Osteoblast (primary cell): Measurements from ENCODE around the gene ERBB4. TPM values are rescaled to one million over a fixed set of nuclear protein-coding genes. Genes with fewer than 3 reads are reported as not detected.

Experiments used
- DNase-seq: peaks from one replicate; pipeline ENCODE4 v3.0.0; 2011; ENCODE audit warnings: low spot score, mixed read lengths; ENCODE audit not compliant: insufficient read length; ENCODE audit errors: missing footprints
- H2AFZ ChIP-seq: 2 replicates; pipeline ENCODE4 v1.6.0; 2011; ENCODE audit warnings: mild to moderate bottlenecking, low read length
- H3K27ac ChIP-seq: 2 replicates; pipeline ENCODE4 v1.5.1; 2011; ENCODE audit warnings: mild to moderate bottlenecking, low read depth, low read length, moderate library complexity
- H3K27me3 ChIP-seq: 2 replicates; pipeline ENCODE4 v1.6.0; 2012; ENCODE audit warnings: mild to moderate bottlenecking, control low read depth, inconsistent platforms, low read length, moderate library complexity; ENCODE audit not compliant: insufficient read depth
- H3K36me3 ChIP-seq: 2 replicates; pipeline ENCODE4 v1.5.1; 2011; ENCODE audit warnings: mild to moderate bottlenecking, low read length, control low read depth, moderate library complexity; ENCODE audit not compliant: insufficient read depth
- H3K4me1 ChIP-seq: 2 replicates; pipeline ENCODE4 v1.5.1; 2011; ENCODE audit warnings: mild to moderate bottlenecking, low read length, control low read depth, moderate library complexity; ENCODE audit not compliant: insufficient read depth
- H3K4me2 ChIP-seq: 2 replicates; pipeline ENCODE4 v1.6.0; 2011; ENCODE audit warnings: mild to moderate bottlenecking, low read length; ENCODE audit not compliant: insufficient read depth
- H3K4me3 ChIP-seq: fragments of 200-600 bp; sonication (generic); 3 replicates; pipeline ENCODE4 v1.5.1; 2012; ENCODE audit warnings: mild to moderate bottlenecking, low read length, inconsistent platforms; ENCODE audit not compliant: insufficient read depth
- H3K79me2 ChIP-seq: 2 replicates; pipeline ENCODE4 v1.6.0; 2012; ENCODE audit warnings: mild to moderate bottlenecking, low read length, control low read depth, inconsistent platforms; ENCODE audit not compliant: insufficient read depth
- H3K9me3 ChIP-seq: 2 replicates; pipeline ENCODE4 v1.5.1; 2011; ENCODE audit warnings: low read depth, low read length, control low read depth
- H4K20me1 ChIP-seq: 2 replicates; pipeline ENCODE4 v1.6.0; 2012; ENCODE audit warnings: mild to moderate bottlenecking, low read length, control low read depth; ENCODE audit not compliant: insufficient read depth
- total RNA-seq: library from RNA; depleted of rRNA; stranded (reverse); fragments of >200 nt; gene quantifications from 2 replicates; pipeline ENCODE4 v1.2.3, GENCODE V29; 2012
- TF ChIP-seq, protein P1 (sequence below): IDR thresholded peaks from 2 replicates; pipeline ENCODE4 v1.5.1; 2011; ENCODE audit warnings: mild to moderate bottlenecking, low read depth, low read length, moderate library complexity; ENCODE audit errors: extremely low read depth

Gene ERBB4
- total RNA-seq, 1 donor = under 0.01 TPM

DNA sequence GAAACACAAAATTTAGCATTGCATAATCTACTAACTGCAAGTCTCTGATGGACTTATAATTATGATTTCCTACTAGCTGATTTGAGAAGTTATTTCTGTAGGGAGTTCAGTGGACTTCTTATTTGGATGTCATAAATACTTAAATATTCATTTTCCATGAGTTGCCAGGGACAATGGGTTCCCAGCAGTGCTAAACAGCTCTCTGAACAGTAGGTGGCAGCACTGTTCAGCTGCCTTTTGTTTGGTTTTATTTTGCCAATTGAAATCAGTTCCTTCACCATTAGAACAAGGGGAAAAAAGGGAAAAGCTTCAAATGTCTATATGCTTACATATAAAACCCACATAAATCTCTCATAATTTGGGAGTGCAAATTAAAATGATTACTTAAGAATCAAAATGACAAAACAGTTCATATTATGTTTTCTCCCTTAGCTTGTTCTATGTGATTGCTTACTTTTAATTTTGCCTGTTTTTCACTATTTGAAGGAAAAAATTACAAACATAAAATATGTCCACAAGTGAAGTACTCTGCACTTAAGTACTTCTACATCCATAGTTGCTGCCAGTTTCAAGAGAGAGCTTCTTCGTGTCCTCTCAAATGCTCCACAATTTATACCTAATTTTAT, 1083.3 kb downstream of the ERBB4 start:
- no peak overlapping the region for H3K4me2 ChIP-seq
- TF ChIP-seq, protein P1, sequence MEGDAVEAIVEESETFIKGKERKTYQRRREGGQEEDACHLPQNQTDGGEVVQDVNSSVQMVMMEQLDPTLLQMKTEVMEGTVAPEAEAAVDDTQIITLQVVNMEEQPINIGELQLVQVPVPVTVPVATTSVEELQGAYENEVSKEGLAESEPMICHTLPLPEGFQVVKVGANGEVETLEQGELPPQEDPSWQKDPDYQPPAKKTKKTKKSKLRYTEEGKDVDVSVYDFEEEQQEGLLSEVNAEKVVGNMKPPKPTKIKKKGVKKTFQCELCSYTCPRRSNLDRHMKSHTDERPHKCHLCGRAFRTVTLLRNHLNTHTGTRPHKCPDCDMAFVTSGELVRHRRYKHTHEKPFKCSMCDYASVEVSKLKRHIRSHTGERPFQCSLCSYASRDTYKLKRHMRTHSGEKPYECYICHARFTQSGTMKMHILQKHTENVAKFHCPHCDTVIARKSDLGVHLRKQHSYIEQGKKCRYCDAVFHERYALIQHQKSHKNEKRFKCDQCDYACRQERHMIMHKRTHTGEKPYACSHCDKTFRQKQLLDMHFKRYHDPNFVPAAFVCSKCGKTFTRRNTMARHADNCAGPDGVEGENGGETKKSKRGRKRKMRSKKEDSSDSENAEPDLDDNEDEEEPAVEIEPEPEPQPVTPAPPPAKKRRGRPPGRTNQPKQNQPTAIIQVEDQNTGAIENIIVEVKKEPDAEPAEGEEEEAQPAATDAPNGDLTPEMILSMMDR = peak; percentile 97

GRCh38 chr2:211454679-211455078, 1083.9 kb downstream of the ERBB4 start:
- Histone ChIP-seq H3K27ac (no peak overlapping the region), H3K79me2 (no peaks in the 10 kb centered on the region), H2AFZ (no peak overlapping the region), H3K4me2 (no peak overlapping the region), H3K4me1 (no peaks in the 10 kb centered on the region), H3K27me3 (no peaks in the 10 kb centered on the region), H3K36me3 (no peaks in the 10 kb centered on the region), H4K20me1 (no peaks in the 10 kb centered on the region), H3K4me3 (no peak overlapping the region), H3K9me3 (no peaks in the 10 kb centered on the region)
- peak; percentile 14 for DNase-seq
- TF ChIP-seq, protein P1 = no peak

More for the DNA sequence above, 1083.3 kb downstream of the ERBB4 start:
- no peak overlapping the region for H2AFZ ChIP-seq
- H3K79me2 ChIP-seq = no peaks in the 10 kb centered on the region
- no peak overlapping the region for H3K27ac ChIP-seq
- no peaks in the 10 kb centered on the region for H3K4me1 ChIP-seq
- H3K9me3 ChIP-seq = no peaks in the 10 kb centered on the region
- no peaks in the 10 kb centered on the region for H4K20me1 ChIP-seq
- H3K36me3 ChIP-seq = no peaks in the 10 kb centered on the region
- DNase-seq = peak; percentile 73
- H3K4me3 ChIP-seq = no peak overlapping the region
- H3K27me3 ChIP-seq = no peaks in the 10 kb centered on the region

- H3K4me1 ChIP-seq = no peaks in the 10 kb centered on the region
- H3K9me3 ChIP-seq = no peaks in the 10 kb centered on the region
- TF ChIP-seq, protein P1 = no peak
- no peak overlapping the region for H3K4me3 ChIP-seq
- no peak for DNase-seq
- H2AFZ ChIP-seq = no peak overlapping the region
- H3K36me3 ChIP-seq = no peaks in the 10 kb centered on the region
- no peaks in the 10 kb centered on the region for H3K79me2 ChIP-seq
- H4K20me1 ChIP-seq = no peaks in the 10 kb centered on the region
- H3K27me3 ChIP-seq = no peaks in the 10 kb centered on the region
- no peak overlapping the region for H3K4me2 ChIP-seq
- no peak overlapping the region for H3K27ac ChIP-seq
These were observed 1085.2 kb downstream of the ERBB4 start for GRCh38 chr2:211453311-211453887.

- no peaks in the 10 kb centered on the region for H3K36me3 ChIP-seq
- no peaks in the 10 kb centered on the region for H3K4me1 ChIP-seq
- no peak overlapping the region for H3K27ac ChIP-seq
- no peak overlapping the region for H2AFZ ChIP-seq
- no peak overlapping the region for H3K4me2 ChIP-seq
- no peaks in the 10 kb centered on the region for H3K9me3 ChIP-seq
- no peaks in the 10 kb centered on the region for H4K20me1 ChIP-seq
- H3K27me3 ChIP-seq = no peaks in the 10 kb centered on the region
- H3K79me2 ChIP-seq = no peaks in the 10 kb centered on the region
- no peak for DNase-seq
- TF ChIP-seq, protein P1 = no peak
- no peak overlapping the region for H3K4me3 ChIP-seq
These were observed 1087.0 kb downstream of the ERBB4 start for GRCh38 chr2:211451642-211452041.
